Measurements from ENCODE around the gene OR10R2.
"Not testable (repeated sequence)": the region's sequence is repeated elsewhere in the genome, so short reads cannot be mapped to it uniquely, and the experiment has no call there.

The OR10R2 gene

GRCh38 chr1:158471920-158472319 lies at the start of gene OR10R2:
OR10R2 (plus strand) TSS chr1:158472220; CDS start chr1:158472326, 106 bp downstream.
- no peak for DNase-seq

- DNase-seq = no peak
Measured at GRCh38 chr1:158425027-158425426, 47.0 kb upstream of the OR10R2 start.

GRCh38 chr1:158426137-158426536 lies 45.9 kb upstream of the OR10R2 start, which contains the start of gene OR10K2:
OR10K2 (minus strand) TSS chr1:158426237; CDS start chr1:158420866, 5,371 bp downstream.
- DNase-seq = no peak

- DNase-seq = not testable (repeated sequence)
Measured at GRCh38 chr1:158430163-158430562, 41.9 kb upstream of the OR10R2 start.

GRCh38 chr1:158434741-158435140 lies 37.3 kb upstream of the OR10R2 start:
- DNase-seq = no peak

- no peak for DNase-seq
Measured at GRCh38 chr1:158445376-158445775, 26.6 kb upstream of the OR10R2 start.

GRCh38 chr1:158454537-158454936 lies 17.5 kb upstream of the OR10R2 start:
- no peak for DNase-seq

GRCh38 chr1:158457246-158457645 lies 14.8 kb upstream of the OR10R2 start:
- DNase-seq = no peak

GRCh38 chr1:158458263-158458662 lies 13.8 kb upstream of the OR10R2 start:
- DNase-seq = no peak

GRCh38 chr1:158461534-158461933 lies 10.5 kb upstream of the OR10R2 start, which contains the start of gene OR10K1:
OR10K1 (plus strand) TSS chr1:158461834; CDS start chr1:158465562, 3,728 bp downstream.
- no peak for DNase-seq

GRCh38 chr1:158485455-158485854 lies 13.4 kb downstream of the OR10R2 start:
- no peak for DNase-seq

- no peak for DNase-seq
Measured at GRCh38 chr1:158491316-158491715, 19.3 kb downstream of the OR10R2 start.

GRCh38 chr1:158493054-158493453 lies 21.0 kb downstream of the OR10R2 start:
- no peak for DNase-seq

GRCh38 chr1:158494796-158495195 lies 22.8 kb downstream of the OR10R2 start:
- DNase-seq = no peak

- no peak for DNase-seq
Measured at GRCh38 chr1:158496374-158496773, 24.4 kb downstream of the OR10R2 start.

- DNase-seq = peak; percentile 36
Measured at GRCh38 chr1:158506369-158506987, 34.5 kb downstream of the OR10R2 start.

GRCh38 chr1:158507511-158507910 lies 35.5 kb downstream of the OR10R2 start:
- DNase-seq = no peak

- no peak for DNase-seq
Measured at GRCh38 chr1:158509471-158510156, 37.6 kb downstream of the OR10R2 start.

- DNase-seq = no peak
Measured at GRCh38 chr1:158516966-158517365, 44.9 kb downstream of the OR10R2 start.

GRCh38 chr1:158520021-158520420 lies 48.0 kb downstream of the OR10R2 start:
- no peak for DNase-seq

- no peak for DNase-seq
Measured at GRCh38 chr1:158520955-158521665, 49.1 kb downstream of the OR10R2 start.

- DNase-seq = no peak
Measured at GRCh38 chr1:158521666-158522058, 49.6 kb downstream of the OR10R2 start.

GRCh38 chr1:158527190-158527815 lies 55.3 kb downstream of the OR10R2 start:
- DNase-seq = no peak

Data from stimulated activated CD4-positive, alpha-beta T cell treated with anti-CD3 and anti-CD28 coated beads, Interleukin-4, amount 100 ng/mL, for 1 hour (primary cell).